ENCODE measurements around the gene SPON2.

SPON2 gene

DNA sequence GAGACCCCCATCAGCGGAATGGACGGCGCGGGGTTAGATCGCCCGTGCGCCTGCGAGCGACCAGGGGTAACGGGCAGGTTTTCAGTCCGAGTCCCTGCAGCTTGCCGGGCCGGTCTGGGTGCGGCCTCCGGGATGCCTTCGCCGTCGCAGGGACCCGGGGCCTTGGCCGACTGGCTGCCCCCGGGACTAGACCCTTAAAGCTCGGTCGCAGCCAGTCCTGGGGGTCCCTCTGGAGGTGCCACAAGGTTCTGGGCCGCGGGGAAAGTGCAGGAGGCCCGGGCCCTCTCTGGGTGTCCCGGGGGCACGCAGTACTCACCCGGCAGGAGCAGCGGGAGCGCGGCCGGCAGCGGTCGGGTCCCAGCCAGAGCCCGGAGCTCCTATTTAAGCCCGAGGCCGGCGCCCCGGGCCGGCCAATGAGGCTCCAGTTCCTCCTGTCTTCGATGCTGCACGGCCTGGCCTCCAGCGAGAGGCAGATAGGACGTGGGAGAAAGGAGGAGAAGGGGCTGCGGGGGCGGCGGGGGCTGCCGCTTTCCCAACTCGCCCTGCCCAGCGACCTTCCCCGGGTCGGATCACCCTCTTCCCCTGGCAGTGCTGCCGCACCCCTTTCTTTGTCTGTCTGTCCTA is at the start of gene SPON2:
SPON2 (minus strand) TSS at position 356 of the 624 bp plus-strand sequence.
- TF ChIP-seq, protein P1, sequence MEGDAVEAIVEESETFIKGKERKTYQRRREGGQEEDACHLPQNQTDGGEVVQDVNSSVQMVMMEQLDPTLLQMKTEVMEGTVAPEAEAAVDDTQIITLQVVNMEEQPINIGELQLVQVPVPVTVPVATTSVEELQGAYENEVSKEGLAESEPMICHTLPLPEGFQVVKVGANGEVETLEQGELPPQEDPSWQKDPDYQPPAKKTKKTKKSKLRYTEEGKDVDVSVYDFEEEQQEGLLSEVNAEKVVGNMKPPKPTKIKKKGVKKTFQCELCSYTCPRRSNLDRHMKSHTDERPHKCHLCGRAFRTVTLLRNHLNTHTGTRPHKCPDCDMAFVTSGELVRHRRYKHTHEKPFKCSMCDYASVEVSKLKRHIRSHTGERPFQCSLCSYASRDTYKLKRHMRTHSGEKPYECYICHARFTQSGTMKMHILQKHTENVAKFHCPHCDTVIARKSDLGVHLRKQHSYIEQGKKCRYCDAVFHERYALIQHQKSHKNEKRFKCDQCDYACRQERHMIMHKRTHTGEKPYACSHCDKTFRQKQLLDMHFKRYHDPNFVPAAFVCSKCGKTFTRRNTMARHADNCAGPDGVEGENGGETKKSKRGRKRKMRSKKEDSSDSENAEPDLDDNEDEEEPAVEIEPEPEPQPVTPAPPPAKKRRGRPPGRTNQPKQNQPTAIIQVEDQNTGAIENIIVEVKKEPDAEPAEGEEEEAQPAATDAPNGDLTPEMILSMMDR (IDR thresholded peaks at IDR 0.05; ENCODE audit: insufficient read depth, missing control alignments) = no peak
- DNase-seq (ENCODE audit: insufficient read length, low spot score) (no peak), FAIRE-seq (no peak)

DNA sequence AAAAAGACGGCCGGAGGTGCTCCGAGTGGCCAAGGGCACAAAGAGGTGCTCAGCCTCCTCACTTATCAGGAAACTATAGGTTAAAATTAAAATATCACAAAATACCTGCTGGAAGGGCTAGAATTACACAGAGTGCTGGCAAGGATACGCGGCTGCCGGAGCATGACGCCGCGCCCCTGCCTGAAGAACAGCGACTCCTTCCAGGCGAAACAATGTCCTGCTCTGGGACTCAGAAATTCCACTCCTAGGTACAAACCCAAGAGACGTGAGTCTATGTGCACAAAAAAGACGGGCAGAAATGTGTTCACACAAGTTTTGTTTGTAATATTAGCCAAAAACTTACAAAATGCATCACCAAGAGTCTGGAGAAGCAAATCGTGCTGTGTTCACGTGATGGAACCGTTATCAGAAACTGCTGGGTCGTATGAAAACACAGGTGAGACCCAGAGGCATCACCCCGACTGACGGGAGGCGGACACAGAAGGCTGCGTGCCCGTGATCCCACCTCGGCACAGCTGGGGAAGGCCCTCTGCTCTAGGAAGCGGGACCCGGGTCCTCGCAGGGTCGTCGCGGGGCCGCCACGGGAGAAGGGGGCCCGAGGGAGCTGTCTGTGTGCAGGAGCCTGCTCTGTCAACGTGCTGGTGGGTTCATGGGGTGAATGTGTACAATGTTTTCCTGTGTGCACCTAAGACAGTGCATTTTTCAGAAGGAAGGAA is 48.9 kb upstream of the SPON2 start:
- TF ChIP-seq, protein P1 (IDR thresholded peaks at IDR 0.05; ENCODE audit: insufficient read depth, missing control alignments) = no peak
- no peak for FAIRE-seq
- no peak for DNase-seq (ENCODE audit: insufficient read length, low spot score)

DNA sequence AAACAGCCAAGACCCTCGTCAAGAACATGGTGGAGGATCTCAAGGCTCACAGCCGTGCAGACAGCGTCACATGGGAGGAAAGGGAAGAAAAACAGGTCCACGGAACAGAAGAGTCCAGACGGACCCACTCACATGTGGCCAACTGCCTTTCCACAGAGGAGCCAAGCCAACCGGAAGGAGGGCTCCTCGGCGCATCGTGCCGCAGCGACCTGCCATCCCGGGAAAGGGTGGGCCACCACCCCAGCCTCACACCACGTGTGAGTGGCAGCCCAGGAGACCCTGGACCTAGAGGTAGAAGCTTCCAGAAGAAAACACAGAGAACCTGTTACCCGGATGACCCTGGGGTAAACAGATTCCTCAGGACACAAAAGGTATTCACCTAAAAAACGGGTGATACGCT is 48.2 kb upstream of the SPON2 start:
- DNase-seq (ENCODE audit: insufficient read length, low spot score) (no peak), FAIRE-seq (no peak)
- TF ChIP-seq, protein P1 (IDR thresholded peaks at IDR 0.05; ENCODE audit: insufficient read depth, missing control alignments) = no peak

DNA sequence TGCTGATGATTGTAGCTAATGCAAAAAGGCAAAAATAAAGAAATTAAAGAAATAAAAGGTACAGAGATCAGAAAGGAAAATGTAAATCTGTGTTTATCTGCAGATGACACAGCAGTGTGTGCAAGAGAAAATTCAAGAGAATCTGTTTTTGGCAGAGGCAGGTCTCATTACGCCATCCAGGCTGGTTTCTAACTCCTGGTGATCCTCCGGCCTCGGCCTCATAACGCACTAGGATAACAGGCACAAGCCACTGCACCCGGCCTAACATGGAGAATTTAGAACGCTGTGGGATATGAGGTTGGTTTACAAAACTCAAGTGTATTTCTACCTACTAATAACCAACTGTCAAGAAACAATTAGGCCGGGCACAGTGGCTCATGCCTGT is 47.2 kb upstream of the SPON2 start:
- TF ChIP-seq, protein P1 (IDR thresholded peaks at IDR 0.05; ENCODE audit: insufficient read depth, missing control alignments) = no peak
- FAIRE-seq = no peak
- DNase-seq (ENCODE audit: insufficient read length, low spot score) = no peak

DNA sequence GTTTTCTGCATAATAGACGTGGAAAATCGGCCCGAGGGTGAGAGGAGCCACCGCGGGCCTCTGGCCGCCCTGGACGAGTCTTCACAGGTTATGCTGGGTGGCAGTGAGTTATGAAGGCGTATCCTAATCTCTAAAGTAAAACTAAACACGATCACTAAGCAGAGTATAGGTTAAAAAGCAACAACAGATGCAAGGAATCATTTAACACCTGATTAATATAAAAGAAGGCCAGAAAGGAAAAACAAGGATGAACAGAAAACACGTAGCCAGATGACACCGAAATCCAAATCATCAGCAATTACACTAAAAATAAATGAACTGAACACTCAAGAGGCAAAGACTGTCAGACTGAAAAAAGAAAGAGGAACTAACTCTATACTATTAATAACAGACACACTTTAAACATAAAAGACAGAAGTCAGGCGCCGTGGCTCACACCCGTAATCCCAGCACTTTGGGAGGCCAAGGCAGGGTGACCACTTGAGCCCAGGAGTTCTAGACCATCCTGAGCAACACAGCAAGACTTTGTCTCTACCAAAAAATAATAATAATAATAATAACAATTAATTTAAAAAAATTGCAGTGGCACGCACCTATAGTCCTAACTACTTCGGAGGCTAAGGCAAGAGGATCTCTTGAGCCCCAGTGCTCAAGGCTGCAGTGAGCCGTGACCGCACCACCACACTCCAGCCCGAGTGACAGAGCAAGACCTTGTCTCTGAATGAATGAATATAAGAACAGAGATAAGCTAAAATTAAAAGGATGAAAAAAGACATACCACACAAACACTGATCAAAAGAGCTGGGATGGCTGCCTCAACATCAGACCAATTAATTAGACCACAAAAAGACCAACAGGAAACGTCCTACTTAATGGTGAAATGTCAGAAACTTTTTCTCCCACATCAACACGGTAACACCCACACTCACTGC is 46.5 kb upstream of the SPON2 start:
- DNase-seq (ENCODE audit: insufficient read length, low spot score) = no peak
- no peak for FAIRE-seq
- TF ChIP-seq, protein P1 (IDR thresholded peaks at IDR 0.05; ENCODE audit: insufficient read depth, missing control alignments) = no peak

DNA sequence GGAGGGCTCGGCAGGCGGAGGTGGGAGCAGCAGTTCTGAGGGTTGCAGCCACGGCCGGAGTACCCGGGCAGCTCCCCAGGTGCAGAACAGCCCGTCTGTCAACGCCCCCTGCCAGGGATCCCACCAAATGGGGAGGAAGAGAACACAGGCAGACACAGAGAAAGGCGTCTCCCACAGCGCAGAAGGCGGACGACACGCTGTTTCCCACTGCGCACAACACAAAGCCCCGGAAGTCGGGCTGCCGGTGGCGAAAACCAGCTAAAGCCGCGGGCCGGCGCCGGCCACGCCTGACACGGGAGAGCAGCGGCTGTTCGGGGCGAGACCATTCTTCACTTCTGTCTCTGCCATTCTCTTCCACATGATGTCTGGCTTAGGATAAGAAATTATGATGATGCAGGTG is 45.0 kb upstream of the SPON2 start:
- no peak for FAIRE-seq
- DNase-seq (ENCODE audit: insufficient read length, low spot score) = no peak
- TF ChIP-seq, protein P1 (IDR thresholded peaks at IDR 0.05; ENCODE audit: insufficient read depth, missing control alignments) = no peak
